K562 (cell line): ENCODE data around the gene NINL. TPM values are rescaled to one million over a fixed set of nuclear protein-coding genes. Genes with fewer than 3 reads are reported as not detected.

ENCODE experiments used
- ATAC-seq: fragments of 200-7000 bp; cut with Tn5 transposase; 3 replicates; pipeline ENCODE4 v1.9.1; 2020; ENCODE audit warnings: moderate library complexity
- BruUV-seq: library from RNA; stranded (reverse); fragments of 400-500 nt; replicated peaks from 2 replicates; lab custom pipeline; 2021; lab: Mats Ljungman, UMichigan
- CTCF ChIA-PET: fragments of 300-600 bp; formaldehyde crosslinking; extraction: SDS; loops from one replicate; lab custom pipeline; 2021; ENCODE audit warnings: low intra/inter-chr PET ratio; lab: Yijun Ruan, JAX
- POLR2A ChIA-PET: fragments of 300-600, 350-650 bp; sonication (Branson Sonifier 250); formaldehyde crosslinking; extraction: SDS; loops from one replicate; lab custom pipeline; 2021; ENCODE audit warnings: antibody characterized with exemption, inconsistent platforms; lab: Yijun Ruan, JAX
- DNase-seq, 4 experiments: peaks; one replicate each; pipeline versions ENCODE4 v3.0.0 to v3.0.0-alpha.2; 2011 to 2018; ENCODE audit warnings: low spot score in 3 of 4, mixed read lengths in 3 of 4; ENCODE audit errors: extremely low read depth in 1 of 4
- FAIRE-seq: peaks from 2 replicates; lab custom pipeline; 2011; peaks lifted over from hg19 to GRCh38; lab: Jason Lieb, UNC
- H2AFZ ChIP-seq: 2 replicates; pipeline ENCODE4 v1.6.0; 2011; ENCODE audit warnings: low read depth, low read length, control low read depth, inconsistent platforms
- H3K27ac ChIP-seq: fragments of 200-600 bp; 3 replicates; pipeline ENCODE4 v1.8.0; 2011; ENCODE audit warnings: low read depth, mild to moderate bottlenecking, control low read depth, inconsistent platforms, low read length, moderate library complexity, mixed read lengths; ENCODE audit errors: extremely low read depth
- H3K27me3 ChIP-seq, 2 experiments: fragments of 300-600 bp in 1 of 2; 2 replicates in 1 of 2; 3 replicates in 1 of 2; pipeline versions ENCODE4 v1.6.0 to v1.8.0; 2011; ENCODE audit warnings: inconsistent platforms in 2 of 2, low read length in 2 of 2, mild to moderate bottlenecking in 1 of 2, mixed read lengths in 1 of 2, moderate library complexity in 1 of 2; ENCODE audit not compliant: control insufficient read depth in 2 of 2, insufficient read depth in 2 of 2
- H3K36me3 ChIP-seq: fragments of 300-600 bp; 3 replicates; pipeline ENCODE4 v1.8.0; 2011; ENCODE audit warnings: mild to moderate bottlenecking, low read length, inconsistent platforms; ENCODE audit not compliant: control insufficient read depth, insufficient read depth
- H3K4me1 ChIP-seq, 2 experiments: fragments of 200-600 bp in 1 of 2; replicated peaks in 1 of 2; 2 replicates in 1 of 2; 3 replicates in 1 of 2; pipeline versions ENCODE4 v1.5.1 to v1.8.0; 2011; ENCODE audit warnings: inconsistent platforms in 2 of 2, low read length in 2 of 2, mild to moderate bottlenecking in 1 of 2, mixed read lengths in 1 of 2, moderate library complexity in 1 of 2; ENCODE audit not compliant: control insufficient read depth in 2 of 2, insufficient read depth in 2 of 2
- H3K4me2 ChIP-seq: 2 replicates; pipeline ENCODE4 v1.6.1; 2011; ENCODE audit warnings: low read length, control low read depth, inconsistent platforms, mixed read lengths; ENCODE audit not compliant: insufficient read depth
- H3K4me3 ChIP-seq: fragments of 200-600 bp; sonication (generic), shearing (Covaris generic); 2 replicates; pipeline ENCODE4 v1.5.1; 2016; ENCODE audit warnings: control low read depth, inconsistent platforms
- H3K79me2 ChIP-seq: fragments of 200-600 bp; 3 replicates; pipeline ENCODE4 v1.8.0; 2011; ENCODE audit warnings: low read length, inconsistent platforms; ENCODE audit not compliant: control insufficient read depth, insufficient read depth
- H3K9ac ChIP-seq, 2 experiments: 2 replicates each; pipeline versions ENCODE4 v1.6.0 to v1.6.1; 2011; ENCODE audit warnings: low read depth in 2 of 2, low read length in 2 of 2, control low read depth in 1 of 2, inconsistent platforms in 1 of 2, mild to moderate bottlenecking in 1 of 2, mixed read lengths in 1 of 2; ENCODE audit not compliant: insufficient read depth in 1 of 2
- H3K9me1 ChIP-seq: one replicate; pipeline ENCODE4 v1.6.0; 2011; ENCODE audit warnings: inconsistent platforms, mild to moderate bottlenecking, low read length, moderate library complexity; ENCODE audit not compliant: control insufficient read depth, insufficient read depth
- H3K9me3 ChIP-seq: replicated peaks from 2 replicates; pipeline ENCODE4 v1.5.1; 2011; ENCODE audit warnings: low read depth, low read length, inconsistent platforms; ENCODE audit not compliant: control insufficient read depth, insufficient read depth
- H4K20me1 ChIP-seq: replicated peaks from 2 replicates; pipeline ENCODE4 v1.6.1; 2011; ENCODE audit warnings: low read length, inconsistent platforms, mixed read lengths; ENCODE audit not compliant: control insufficient read depth, insufficient read depth
- ATF6 ChIP-seq: sonication (generic); formaldehyde crosslinking; IDR thresholded peaks from 2 replicates; pipeline ENCODE4 v1.4.0; 2020; ENCODE audit warnings: mild to moderate bottlenecking, missing genetic modification reagents
- CBX1 ChIP-seq: sonication (generic); IDR thresholded peaks from 2 replicates; pipeline ENCODE4 v1.6.1; 2016; ENCODE audit warnings: antibody characterized with exemption, low read depth, mild to moderate bottlenecking
- CBX3 ChIP-seq, 2 experiments: IDR thresholded peaks; 1 replicate in 1 of 2; 2 replicates in 1 of 2; pipeline ENCODE4 v1.6.1; 2012; ENCODE audit warnings: inconsistent platforms in 2 of 2, low read length in 2 of 2, borderline replicate concordance in 1 of 2, control low read depth in 1 of 2
- CREBBP ChIP-seq: IDR thresholded peaks from one replicate; pipeline ENCODE4 v1.6.1; 2012; ENCODE audit warnings: low read depth, mild to moderate bottlenecking, control low read depth, inconsistent platforms, low read length
- DMBX1 ChIP-seq: fragments of 250-450 bp; sonication (Bioruptor Pico); IDR thresholded peaks from 2 replicates; pipeline ENCODE4 v1.8.0; 2022; ENCODE audit warnings: inconsistent platforms, mild to moderate bottlenecking, moderate library complexity, borderline replicate concordance
- JUN ChIP-seq, 2 experiments: sonication (generic) in 1 of 2; formaldehyde crosslinking in 1 of 2; IDR thresholded peaks; 2 replicates each; pipeline versions ENCODE4 v1.6.1 to v1.8.0; 2012 to 2022; ENCODE audit warnings: borderline replicate concordance in 2 of 2, mild to moderate bottlenecking in 2 of 2, improper control_type of control experiment in 1 of 2, low read depth in 1 of 2, low read length in 1 of 2, missing genetic modification reagents in 1 of 2
- KLF10 ChIP-seq: fragments of 250-450 bp; sonication (Bioruptor Pico); IDR thresholded peaks from 2 replicates; pipeline ENCODE4 v1.6.1; 2021; ENCODE audit warnings: matching md5 sums
- KLF13 ChIP-seq: fragments of 450-650 bp; IDR thresholded peaks from 2 replicates; pipeline ENCODE4 v1.6.1; 2016; ENCODE audit warnings: missing genetic modification characterization, low read depth, mild to moderate bottlenecking, missing compliant biosample characterization, moderate library complexity, borderline replicate concordance
- NCOR1 ChIP-seq: fragments of 450-650 bp; IDR thresholded peaks from 2 replicates; pipeline ENCODE4 v1.6.1; 2016; ENCODE audit warnings: mild to moderate bottlenecking, moderate library complexity
- NR1H2 ChIP-seq: sonication (generic); formaldehyde crosslinking; IDR thresholded peaks from 2 replicates; pipeline ENCODE4 v1.4.0; 2020; ENCODE audit warnings: mild to moderate bottlenecking, missing genetic modification reagents
- RAD51 ChIP-seq: fragments of 450-650 bp; IDR thresholded peaks from 2 replicates; pipeline ENCODE4 v1.7.1; 2016; ENCODE audit warnings: low read depth, mild to moderate bottlenecking, borderline replicate concordance
- SFPQ ChIP-seq: fragments of 200-400 bp; formaldehyde crosslinking; IDR thresholded peaks from 2 replicates; pipeline ENCODE4 v1.6.1; 2017; ENCODE audit warnings: mild to moderate bottlenecking, low read depth, low read length, moderate library complexity
- SOX6 ChIP-seq: fragments of 450-650 bp; IDR thresholded peaks from 2 replicates; pipeline ENCODE4 v1.6.1; 2014; ENCODE audit warnings: mild to moderate bottlenecking
- TEAD4 ChIP-seq, 2 experiments: sonication (generic) in 1 of 2; formaldehyde crosslinking in 1 of 2; IDR thresholded peaks; 2 replicates each; pipeline versions ENCODE4 v1.6.1 to v1.8.0; 2012 to 2022; ENCODE audit warnings: borderline replicate concordance in 1 of 2, inconsistent platforms in 1 of 2, low read length in 1 of 2, mild to moderate bottlenecking in 1 of 2, missing genetic modification reagents in 1 of 2
- ZBTB12 ChIP-seq: fragments of 250-450 bp; sonication (Bioruptor Pico); IDR thresholded peaks from 2 replicates; pipeline ENCODE4 v1.4.0; 2020
- ZNF766 ChIP-seq: fragments of 200-800 bp; sonication (Bioruptor generic); conservative IDR thresholded peaks from 2 replicates; pipeline ENCODE4 v1.6.1; 2016; ENCODE audit warnings: missing genetic modification characterization, missing compliant biosample characterization
- ZNF780A ChIP-seq: fragments of 250-450 bp; sonication (Bioruptor Pico); IDR thresholded peaks from 2 replicates; pipeline ENCODE4 v1.5.0; 2021; ENCODE audit warnings: mild to moderate bottlenecking
- WGBS: fragments of 100-300 bp; shearing (Covaris generic); methylation state at CpG from one replicate; pipeline ENCODE4 v1.1.6; 2016; ENCODE audit warnings: low coverage, mixed read lengths; ENCODE audit not compliant: insufficient coverage; ENCODE audit errors: missing lambda C conversion rate; 5-methylcytosine and 5-hydroxymethylcytosine counted together
- in situ Hi-C: fragments of 300-500 bp; cut with MboI; formaldehyde crosslinking; loops from 4 replicates; pipeline ENCODE4 v1.15.0; 2018; ENCODE audit warnings: inconsistent platforms, mixed read lengths
- intact Hi-C: fragments of 100-400 bp; cut with micrococcal nuclease; formaldehyde crosslinking; loops from 2 replicates; pipeline ENCODE4 v1.14.2; 2022
- polyA plus RNA-seq, 8 experiments: library from polyadenylated mRNA; depleted of rRNA in 4 of 8; stranded (reverse) in 5 of 8; unstranded in 3 of 8; fragments of >200 nt; fragmentation: Nextera tagmentation in 2 of 8; fragmentation: Illumina TruSeq in 1 of 8; extraction: Ambion mirVana in 2 of 8; extraction: Trizol in 1 of 8; gene quantifications; 2 replicates each; pipeline versions ENCODE4 v1.2.1 to v1.2.3, GENCODE V29; 2011 to 2014; ENCODE audit warnings: inconsistent platforms in 1 of 8, missing spikeins in 1 of 8
- total RNA-seq, 7 experiments: library from RNA; depleted of rRNA in 6 of 7; stranded (reverse); fragments of >200 nt in 6 of 7; fragmentation: Illumina TruSeq in 2 of 7; extraction: Trizol in 2 of 7; gene quantifications; 2 replicates each; pipeline versions ENCODE4 v1.2.1 to v1.2.3, GENCODE V29; 2011 to 2021; ENCODE audit warnings: low replicate concordance in 1 of 7

NINL gene
- total and polyA plus RNA-seq, 9 of the 15 experiments (the other 6 are each of a cell fraction or from before 2014, with no cell fraction given): 0.03 to 0.22 (median 0.05) TPM; not detected in 5

- Histone ChIP-seq H3K79me2 (no peaks in the 10 kb centered on the region), H3K27ac (no peak overlapping the region), H3K4me3 (no peak overlapping the region), H3K4me1 (0 out of 5 replicates have a peak, but pooled peaks cover 0 to 3% of the 10 kb centered on the region in 2 experiments), H4K20me1 (no peaks in the 10 kb centered on the region), H2AFZ (no peak overlapping the region), H3K27me3 (peaks cover 0 to 55% of the 10 kb centered on the region in 2 experiments; a peak in 2 of 5 replicates), H3K9ac (no peak overlapping the region), H3K9me3 (no peaks in the 10 kb centered on the region), H3K4me2 (no peak overlapping the region), H3K9me1 (no peaks in the 10 kb centered on the region), H3K36me3 (no peaks in the 10 kb centered on the region)
- DNase-seq (no peak), FAIRE-seq (no peak), ATAC-seq (no peak)
- POLR2A ChIA-PET: no interaction called here
- intact Hi-C loops: no loop called here
- CTCF ChIA-PET: no interaction called here
- no TSS peak for BruUV-seq
- 1% methylated on average over 9 of the region's 9 CpGs for WGBS
- in situ Hi-C loops: no loop called here
- TF ChIP-seq KLF13 (tag) (no peak), ZNF780A (no peak), SOX6 (no peak), CBX3 (IDR thresholded peaks at IDR 0.05; ENCODE audit: borderline replicate concordance in 1 of 2, low read length in 2 of 2) (no peak), TEAD4 (IDR thresholded peaks at IDR 0.05; ENCODE audit: low read length) (no peak), TEAD4 (CRISPR knock-in tag; IDR thresholded peaks at IDR 0.05; ENCODE audit: borderline replicate concordance) (no peak), ZNF766 (CRISPR knock-in tag) (no peak), JUN (IDR thresholded peaks at IDR 0.05; ENCODE audit: borderline replicate concordance, low read depth, low read length) (no peak), JUN (CRISPR knock-in tag; IDR thresholded peaks at IDR 0.05; ENCODE audit: borderline replicate concordance) (no peak), RAD51 (no peak), CBX1 (no peak), CREBBP (no peak), DMBX1 (CRISPR knock-in tag) (no peak), KLF10 (CRISPR knock-in tag) (no peak), ZBTB12 (CRISPR knock-in tag) (no peak), NR1H2 (no peak), SFPQ (no peak), ATF6 (CRISPR knock-in tag) (no peak), NCOR1 (no peak)
Measured at GRCh38 chr20:25496968-25497401, 88.3 kb downstream of the NINL start.
